Muscle layer of duodenum (tissue), 2 donors: ENCODE measurements around the gene FYB1.
A peak's percentile ranks its signal among the peaks of the same experiment; 100 is the strongest.
"Not testable (repeated sequence)": the region's sequence is repeated elsewhere in the genome, so short reads cannot be mapped to it uniquely, and the experiment has no call there.

Experiments used
- H3K27ac ChIP-seq: one replicate; pipeline ENCODE4 v1.7.0; 2013; ENCODE audit warnings: mild to moderate bottlenecking, low read length
- H3K27me3 ChIP-seq: one replicate; pipeline ENCODE4 v1.7.0; 2013; ENCODE audit warnings: low read depth, mild to moderate bottlenecking, control low read depth, low read length
- H3K36me3 ChIP-seq, 2 donors: one replicate each; pipeline ENCODE4 v1.7.0; 2013; ENCODE audit warnings: low read length in 2 of 2, control low read depth in 1 of 2, mild to moderate bottlenecking in 1 of 2; ENCODE audit not compliant: insufficient read depth in 2 of 2, control insufficient read depth in 1 of 2
- H3K4me1 ChIP-seq, 2 donors: one replicate each; pipeline ENCODE4 v1.7.0; 2013; ENCODE audit warnings: low read length in 2 of 2, mild to moderate bottlenecking in 2 of 2, control low read depth in 1 of 2, moderate library complexity in 1 of 2; ENCODE audit not compliant: insufficient read depth in 2 of 2, control insufficient read depth in 1 of 2
- H3K4me3 ChIP-seq, 2 donors: one replicate each; pipeline ENCODE4 v1.7.0; 2013; ENCODE audit warnings: low read length in 2 of 2, low read depth in 1 of 2, mild to moderate bottlenecking in 1 of 2
- H3K9me3 ChIP-seq, 2 donors: one replicate each; pipeline ENCODE4 v1.7.0; 2013; ENCODE audit warnings: low read length in 2 of 2, control low read depth in 1 of 2, mild to moderate bottlenecking in 1 of 2; ENCODE audit not compliant: control insufficient read depth in 1 of 2
- donor health status: healthy.

The FYB1 gene

GRCh38 chr5:39226100-39226451 is 6.7 kb upstream of the FYB1 start:
- no peaks in the 10 kb centered on the region for H3K9me3 ChIP-seq
- H3K36me3 ChIP-seq = no peaks in the 10 kb centered on the region
- H3K4me1 ChIP-seq = no peaks in the 10 kb centered on the region
- no peak overlapping the region for H3K4me3 ChIP-seq
- H3K27ac ChIP-seq = no peak overlapping the region
- H3K27me3 ChIP-seq = no peaks in the 10 kb centered on the region

- Histone ChIP-seq H3K27ac (no peak overlapping the region), H3K27me3 (no peaks in the 10 kb centered on the region), H3K36me3 (no peaks in the 10 kb centered on the region), H3K4me1 (no peaks in the 10 kb centered on the region), H3K4me3 (no peak overlapping the region), H3K9me3 (no peaks in the 10 kb centered on the region)
Observed at GRCh38 chr5:39225405-39226099, 6.2 kb upstream of the FYB1 start.

GRCh38 chr5:39224196-39224761 is 4.9 kb upstream of the FYB1 start:
- no peaks in the 10 kb centered on the region for H3K36me3 ChIP-seq
- H3K9me3 ChIP-seq = no peaks in the 10 kb centered on the region
- peak overlapping the region; percentile 25 for H3K27ac ChIP-seq
- no peaks in the 10 kb centered on the region for H3K4me1 ChIP-seq
- no peaks in the 10 kb centered on the region for H3K27me3 ChIP-seq
- H3K4me3 ChIP-seq = no peak overlapping the region

GRCh38 chr5:39223565-39224156 is 4.3 kb upstream of the FYB1 start:
- H3K36me3 ChIP-seq = no peaks in the 10 kb centered on the region
- no peak overlapping the region for H3K4me3 ChIP-seq
- H3K9me3 ChIP-seq = no peaks in the 10 kb centered on the region
- no peaks in the 10 kb centered on the region for H3K27me3 ChIP-seq
- no peaks in the 10 kb centered on the region for H3K4me1 ChIP-seq
- H3K27ac ChIP-seq = no peak overlapping the region

GRCh38 chr5:39221671-39222070 is 2.3 kb upstream of the FYB1 start:
- not testable (repeated sequence) for H3K4me1 ChIP-seq, H3K27me3 ChIP-seq, H3K9me3 ChIP-seq, H3K27ac ChIP-seq, H3K4me3 ChIP-seq, H3K36me3 ChIP-seq

GRCh38 chr5:39220280-39221030 is 1.1 kb upstream of the FYB1 start:
- no peak overlapping the region for H3K4me3 ChIP-seq
- no peaks in the 10 kb centered on the region for H3K36me3 ChIP-seq
- H3K27me3 ChIP-seq = no peaks in the 10 kb centered on the region
- H3K4me1 ChIP-seq = no peaks in the 10 kb centered on the region
- no peaks in the 10 kb centered on the region for H3K9me3 ChIP-seq
- no peak overlapping the region for H3K27ac ChIP-seq

GRCh38 chr5:39218482-39219402 is 621 bp downstream of the FYB1 start:
- Histone ChIP-seq H3K4me1 (no peaks in the 10 kb centered on the region), H3K4me3 (peak overlapping the region; percentile 25 to 40)

GRCh38 chr5:39217365-39218281 is 1.7 kb downstream of the FYB1 start:
- H3K4me3 ChIP-seq = peak overlapping the region; percentile 15 to 16
- H3K27ac ChIP-seq = no peak overlapping the region
- H3K9me3 ChIP-seq = no peaks in the 10 kb centered on the region
- H3K4me1 ChIP-seq = no peaks in the 10 kb centered on the region
- H3K36me3 ChIP-seq = no peaks in the 10 kb centered on the region
- no peaks in the 10 kb centered on the region for H3K27me3 ChIP-seq

More at GRCh38 chr5:39218482-39219402, 621 bp downstream of the FYB1 start:
- Histone ChIP-seq H3K27me3 (no peaks in the 10 kb centered on the region), H3K27ac (peak overlapping the region; percentile 64), H3K36me3 (no peaks in the 10 kb centered on the region), H3K9me3 (no peaks in the 10 kb centered on the region)

GRCh38 chr5:39216631-39217030 is 2.7 kb downstream of the FYB1 start:
- H3K36me3 ChIP-seq = no peaks in the 10 kb centered on the region
- no peak overlapping the region for H3K27ac ChIP-seq
- H3K4me3 ChIP-seq = no peak overlapping the region
- no peaks in the 10 kb centered on the region for H3K9me3 ChIP-seq
- no peaks in the 10 kb centered on the region for H3K27me3 ChIP-seq
- no peaks in the 10 kb centered on the region for H3K4me1 ChIP-seq

GRCh38 chr5:39215857-39216256 is 3.5 kb downstream of the FYB1 start:
- H3K9me3 ChIP-seq = no peaks in the 10 kb centered on the region
- H3K4me1 ChIP-seq = no peaks in the 10 kb centered on the region
- no peaks in the 10 kb centered on the region for H3K27me3 ChIP-seq
- no peaks in the 10 kb centered on the region for H3K36me3 ChIP-seq
- no peak overlapping the region for H3K27ac ChIP-seq
- no peak overlapping the region for H3K4me3 ChIP-seq
